HEK293T (cell line): ENCODE measurements around the gene SLC13A1.

ENCODE experiments used
- CTCF ChIA-PET: fragments of 350-600 bp; formaldehyde crosslinking; extraction: SDS; loops from one replicate; lab custom pipeline; 2021; ENCODE audit warnings: antibody characterized with exemption, inconsistent platforms; lab: Yijun Ruan, JAX
- POLR2A ChIA-PET: fragments of 350-600 bp; formaldehyde crosslinking; extraction: SDS; loops from one replicate; lab custom pipeline; 2020; ENCODE audit warnings: antibody characterized with exemption, inconsistent platforms; lab: Yijun Ruan, JAX
- DNase-seq: peaks from one replicate; pipeline ENCODE4 v3.0.0; 2012; ENCODE audit warnings: mixed read lengths; ENCODE audit errors: extremely low spot score
- ARNT ChIP-seq: fragments of 450-650 bp; IDR thresholded peaks from 2 replicates; pipeline ENCODE4 v1.6.1; 2017; ENCODE audit warnings: mild to moderate bottlenecking
- BHLHE40 ChIP-seq: fragments of 450-650 bp; IDR thresholded peaks from 2 replicates; pipeline ENCODE4 v1.6.1; 2016; ENCODE audit warnings: mild to moderate bottlenecking, moderate library complexity, borderline replicate concordance
- CTBP1 ChIP-seq: fragments of 450-650 bp; IDR thresholded peaks from 2 replicates; pipeline ENCODE4 v1.6.1; 2016; ENCODE audit warnings: borderline replicate concordance
- ELF4 ChIP-seq: fragments of 450-650 bp; IDR thresholded peaks from 2 replicates; pipeline ENCODE4 v1.6.1; 2017; ENCODE audit warnings: antibody characterized with exemption
- FOXA1 ChIP-seq: fragments of 450-650 bp; IDR thresholded peaks from 2 replicates; pipeline ENCODE4 v1.6.1; 2016; ENCODE audit warnings: mild to moderate bottlenecking
- FOXK2 ChIP-seq: fragments of 450-650 bp; IDR thresholded peaks from 2 replicates; pipeline ENCODE4 v1.6.1; 2016; ENCODE audit warnings: mild to moderate bottlenecking
- FOXM1 ChIP-seq: fragments of 450-650 bp; IDR thresholded peaks from 2 replicates; pipeline ENCODE4 v1.6.1; 2017; ENCODE audit warnings: mild to moderate bottlenecking, borderline replicate concordance
- HDGF ChIP-seq: fragments of 450-650 bp; IDR thresholded peaks from 2 replicates; pipeline ENCODE4 v1.6.1; 2017; ENCODE audit warnings: antibody characterized with exemption, borderline replicate concordance
- L3MBTL2 ChIP-seq: fragments of 450-650 bp; conservative IDR thresholded peaks from 2 replicates; pipeline ENCODE4 v1.6.1; 2016; ENCODE audit warnings: mild to moderate bottlenecking
- LEF1 ChIP-seq: fragments of 450-650 bp; IDR thresholded peaks from 2 replicates; pipeline ENCODE4 v1.6.1; 2017; ENCODE audit warnings: mild to moderate bottlenecking, borderline replicate concordance
- NFRKB ChIP-seq: fragments of 450-650 bp; IDR thresholded peaks from 2 replicates; pipeline ENCODE4 v1.6.1; 2016; ENCODE audit warnings: mild to moderate bottlenecking, moderate library complexity
- PKNOX1 ChIP-seq: fragments of 450-650 bp; IDR thresholded peaks from 2 replicates; pipeline ENCODE4 v1.6.1; 2016
- SP1 ChIP-seq: fragments of 450-650 bp; IDR thresholded peaks from 2 replicates; pipeline ENCODE4 v1.6.1; 2017
- SUZ12 ChIP-seq: fragments of 450-650 bp; IDR thresholded peaks from 2 replicates; pipeline ENCODE4 v1.6.1; 2016; ENCODE audit warnings: mild to moderate bottlenecking
- TARDBP ChIP-seq: fragments of 450-650 bp; IDR thresholded peaks from 2 replicates; pipeline ENCODE4 v1.6.1; 2016
- ZNF384 ChIP-seq: fragments of 450-650 bp; IDR thresholded peaks from 2 replicates; pipeline ENCODE4 v1.6.1; 2016

The SLC13A1 gene

GRCh38 chr7:123199883-123200282 lies at the start of gene SLC13A1:
Gene SLC13A1 (minus strand): TSS chr7:123199969. CDS start chr7:123199946, 23 bp downstream.
- POLR2A ChIA-PET: no interaction called here
- TF ChIP-seq SP1: no peak
- no peak for TF ChIP-seq SUZ12
- no peak for TF ChIP-seq LEF1
- TF ChIP-seq CTBP1: no peak
- TF ChIP-seq TARDBP: no peak
- no peak for TF ChIP-seq FOXA1
- TF ChIP-seq ELF4: no peak
- TF ChIP-seq FOXM1: no peak
- TF ChIP-seq ZNF384: no peak
- no peak for TF ChIP-seq PKNOX1
- no peak for TF ChIP-seq HDGF
- TF ChIP-seq FOXK2: no peak
- no peak for DNase-seq
- CTCF ChIA-PET: no interaction called here

- DNase-seq: no peak
- ChIA-PET POLR2A (no interaction called here), CTCF (no interaction called here)
Measured at GRCh38 chr7:123244768-123245167, 45.0 kb upstream of the SLC13A1 start.

GRCh38 chr7:123242467-123243092 lies 42.8 kb upstream of the SLC13A1 start:
- POLR2A ChIA-PET: no interaction called here
- CTCF ChIA-PET: no interaction called here
- DNase-seq: no peak
- no peak for TF ChIP-seq ZNF384
- no peak for TF ChIP-seq ELF4
- TF ChIP-seq ARNT: no peak
- no peak for TF ChIP-seq SUZ12
- no peak for TF ChIP-seq TARDBP
- TF ChIP-seq FOXM1: no peak
- TF ChIP-seq FOXA1: no peak
- TF ChIP-seq LEF1: no peak
- TF ChIP-seq BHLHE40: no peak
- no peak for TF ChIP-seq L3MBTL2
- TF ChIP-seq CTBP1: no peak
- no peak for TF ChIP-seq FOXK2
- no peak for TF ChIP-seq SP1

More at GRCh38 chr7:123244768-123245167, 45.0 kb upstream of the SLC13A1 start:
- TF ChIP-seq PKNOX1 (no peak), CTBP1 (no peak), FOXK2 (no peak), ZNF384 (no peak), ARNT (no peak), HDGF (no peak), FOXM1 (no peak), BHLHE40 (no peak), LEF1 (no peak), L3MBTL2 (no peak), ELF4 (no peak), NFRKB (no peak), SP1 (no peak), FOXA1 (no peak), SUZ12 (no peak), TARDBP (no peak)

GRCh38 chr7:123241809-123242208 lies 42.0 kb upstream of the SLC13A1 start:
- TF ChIP-seq FOXK2: no peak
- TF ChIP-seq TARDBP: no peak
- TF ChIP-seq ZNF384: no peak
- TF ChIP-seq L3MBTL2: no peak
- TF ChIP-seq PKNOX1: no peak
- no peak for TF ChIP-seq BHLHE40
- no peak for TF ChIP-seq FOXM1
- TF ChIP-seq ARNT: no peak
- no peak for TF ChIP-seq SUZ12
- no peak for TF ChIP-seq CTBP1
- no peak for TF ChIP-seq FOXA1
- TF ChIP-seq ELF4: no peak
- no peak for TF ChIP-seq NFRKB
- TF ChIP-seq HDGF: no peak
- ChIA-PET POLR2A (no interaction called here), CTCF (no interaction called here)
- DNase-seq: no peak

GRCh38 chr7:123231021-123232000 lies 31.5 kb upstream of the SLC13A1 start:
- TF ChIP-seq ELF4: no peak
- no peak for TF ChIP-seq CTBP1
- ChIA-PET POLR2A (no interaction called here), CTCF (interaction anchor here (0.7 kb wide), 1 partner anchor 532 kb away, joined by 4 read pairs; no protein-coding TSS in a partner anchor)
- DNase-seq: no peak

GRCh38 chr7:123230603-123231002 lies 30.8 kb upstream of the SLC13A1 start:
- POLR2A ChIA-PET: no interaction called here
- TF ChIP-seq SUZ12 (no peak), FOXK2 (no peak), LEF1 (no peak), L3MBTL2 (no peak), NFRKB (no peak), HDGF (no peak), BHLHE40 (no peak), PKNOX1 (no peak), ELF4 (no peak), ARNT (no peak), TARDBP (no peak), FOXM1 (no peak), ZNF384 (no peak), FOXA1 (no peak), CTBP1 (no peak), SP1 (no peak)
- CTCF ChIA-PET: no interaction called here
- DNase-seq: no peak
